HepG2 (cell line): ENCODE measurements around the gene SRP68. TPM values are rescaled to one million over a fixed set of nuclear protein-coding genes. Genes with fewer than 3 reads are reported as not detected.

Experiments used
- ATAD3A ChIP-seq: sonication (generic); formaldehyde crosslinking; IDR thresholded peaks from 2 replicates; pipeline ENCODE4 v1.4.0; 2020; ENCODE audit warnings: missing genetic modification reagents
- ATF6 ChIP-seq: sonication (generic); formaldehyde crosslinking; conservative IDR thresholded peaks from 2 replicates; pipeline ENCODE4 v1.4.0; 2020; ENCODE audit warnings: missing genetic modification reagents
- BCL3 ChIP-seq: sonication (generic); formaldehyde crosslinking; IDR thresholded peaks from 2 replicates; pipeline ENCODE4 v1.5.1; 2020; ENCODE audit warnings: mild to moderate bottlenecking, missing genetic modification reagents, moderate library complexity
- ELF4 ChIP-seq: sonication (generic); formaldehyde crosslinking; IDR thresholded peaks from 2 replicates; pipeline ENCODE4 v1.5.0; 2020; ENCODE audit warnings: missing genetic modification reagents, mild to moderate bottlenecking, moderate library complexity, borderline replicate concordance
- PAX8 ChIP-seq: sonication (generic); formaldehyde crosslinking; IDR thresholded peaks from 2 replicates; pipeline ENCODE4 v1.8.0; 2022; ENCODE audit warnings: mild to moderate bottlenecking, missing genetic modification reagents, borderline replicate concordance
- PHB2 ChIP-seq: fragments of 450-650 bp; IDR thresholded peaks from 2 replicates; pipeline ENCODE4 v1.6.1; 2018; ENCODE audit not compliant: partially characterized antibody
- PHF8 ChIP-seq: sonication (generic); formaldehyde crosslinking; IDR thresholded peaks from 2 replicates; pipeline ENCODE4 v1.5.0; 2020; ENCODE audit warnings: missing genetic modification reagents
- REPIN1 ChIP-seq: sonication (generic); formaldehyde crosslinking; IDR thresholded peaks from 2 replicates; pipeline ENCODE4 v1.8.0; 2022; ENCODE audit warnings: missing genetic modification reagents, low read depth, mild to moderate bottlenecking, borderline replicate concordance
- REXO4 ChIP-seq: sonication (generic); formaldehyde crosslinking; IDR thresholded peaks from 2 replicates; pipeline ENCODE4 v1.8.0; 2022; ENCODE audit warnings: missing genetic modification reagents, mild to moderate bottlenecking, borderline replicate concordance
- RNF2 ChIP-seq: fragments of 450-650 bp; conservative IDR thresholded peaks from 2 replicates; pipeline ENCODE4 v1.6.1; 2016; ENCODE audit warnings: low read depth
- SMYD3 ChIP-seq: sonication (generic); formaldehyde crosslinking; IDR thresholded peaks from 2 replicates; pipeline ENCODE4 v1.8.1; 2023; ENCODE audit warnings: mild to moderate bottlenecking, missing genetic modification reagents
- TRAFD1 ChIP-seq: sonication (generic); formaldehyde crosslinking; IDR thresholded peaks from 2 replicates; pipeline ENCODE4 v1.5.1; 2020; ENCODE audit warnings: missing genetic modification reagents, mild to moderate bottlenecking, borderline replicate concordance
- WIZ ChIP-seq: sonication (generic); formaldehyde crosslinking; IDR thresholded peaks from 2 replicates; pipeline ENCODE4 v1.5.1; 2020; ENCODE audit warnings: mild to moderate bottlenecking, missing genetic modification reagents
- ZEB1 ChIP-seq: IDR thresholded peaks from 2 replicates; pipeline ENCODE4 v1.6.1; 2012; ENCODE audit warnings: mild to moderate bottlenecking, low read depth, inconsistent platforms; ENCODE audit not compliant: insufficient replicate concordance
- ZFP36L1 ChIP-seq: sonication (generic); formaldehyde crosslinking; IDR thresholded peaks from 2 replicates; pipeline ENCODE4 v1.8.0; 2022; ENCODE audit warnings: mild to moderate bottlenecking, missing genetic modification reagents, moderate library complexity
- ZMYM3 ChIP-seq: sonication (generic); formaldehyde crosslinking; IDR thresholded peaks from 2 replicates; pipeline ENCODE4 v1.5.1; 2020; ENCODE audit warnings: mild to moderate bottlenecking, missing genetic modification reagents
- ZNF121 ChIP-seq: sonication (generic); formaldehyde crosslinking; IDR thresholded peaks from 2 replicates; pipeline ENCODE4 v1.5.0; 2020; ENCODE audit warnings: mild to moderate bottlenecking, missing genetic modification reagents
- ZNF160 ChIP-seq: sonication (generic); formaldehyde crosslinking; IDR thresholded peaks from 2 replicates; pipeline ENCODE4 v1.8.0; 2022; ENCODE audit warnings: mild to moderate bottlenecking, inconsistent platforms, missing genetic modification reagents
- ZNF280D ChIP-seq: sonication (generic); formaldehyde crosslinking; IDR thresholded peaks from 2 replicates; pipeline ENCODE4 v1.5.1; 2020; ENCODE audit warnings: mild to moderate bottlenecking, missing genetic modification reagents
- ZNF451 ChIP-seq: sonication (generic); formaldehyde crosslinking; IDR thresholded peaks from 2 replicates; pipeline ENCODE4 v1.5.0; 2020; ENCODE audit warnings: mild to moderate bottlenecking, missing genetic modification reagents
- ZNF567 ChIP-seq: sonication (generic); formaldehyde crosslinking; IDR thresholded peaks from 2 replicates; pipeline ENCODE4 v1.8.1; 2023; ENCODE audit warnings: mild to moderate bottlenecking, missing genetic modification reagents, borderline replicate concordance
- ZNF768 ChIP-seq: sonication (generic); formaldehyde crosslinking; IDR thresholded peaks from 2 replicates; pipeline ENCODE4 v1.4.0; 2020; ENCODE audit warnings: missing genetic modification reagents
- polyA plus RNA-seq, 8 experiments: library from polyadenylated mRNA; depleted of rRNA in 3 of 8; stranded (reverse) in 7 of 8; unstranded in 1 of 8; fragments of >200 nt; fragmentation: Illumina TruSeq in 4 of 8; extraction: Trizol in 4 of 8; gene quantifications; 2 replicates each; pipeline versions ENCODE4 v1.2.1 to v1.2.3, GENCODE V29; 2011 to 2016; ENCODE audit warnings: low read depth in 4 of 8, missing spikeins in 1 of 8, mixed read lengths in 1 of 8; ENCODE audit not compliant: insufficient read depth in 1 of 8
- total RNA-seq, 5 experiments: library from RNA; depleted of rRNA; stranded (reverse); fragments of >200 nt; fragmentation: Illumina TruSeq; extraction: Trizol; gene quantifications; 2 replicates each; pipeline ENCODE4 v1.2.3, GENCODE V29; 2016; ENCODE audit warnings: low read depth in 1 of 5

The SRP68 gene
- total and polyA plus RNA-seq, 2 of the 13 experiments (the other 11 are each of a cell fraction or from before 2014, with no cell fraction given): 39.8 to 74.3 TPM

GRCh38 chr17:76000016-76000754 lies 72.1 kb downstream of the SRP68 start (continued):
- TF ChIP-seq ZNF280D (CRISPR knock-in tag) (peak; percentile 77; the same call in 1 of the 2 replicates), BCL3 (peak; percentile 79), WIZ (CRISPR knock-in tag) (0 out of 2 replicates have a peak, but pooled peaks have one; percentile 19), ZNF567 (CRISPR knock-in tag) (no peak), REXO4 (CRISPR knock-in tag) (no peak), ZNF768 (CRISPR knock-in tag) (peak; percentile 17; the same call in 1 of the 2 replicates), ZFP36L1 (0 out of 2 replicates have a peak, but pooled peaks have one; percentile 28), ZNF451 (CRISPR knock-in tag) (peak; percentile 64; the same call in 1 of the 2 replicates), RNF2 (0 out of 2 replicates have a peak, but pooled peaks have one; percentile 13), SMYD3 (CRISPR knock-in tag) (0 out of 2 replicates have a peak, but pooled peaks have one; percentile 43), ATAD3A (CRISPR knock-in tag) (no peak), PHF8 (CRISPR knock-in tag) (no peak), ZNF160 (no peak), ZNF121 (CRISPR knock-in tag) (no peak), ZMYM3 (CRISPR knock-in tag) (peak; percentile 73), TRAFD1 (CRISPR knock-in tag) (0 out of 2 replicates have a peak, but pooled peaks have one; percentile 25), ATF6 (CRISPR knock-in tag) (no peak), PAX8 (0 out of 2 replicates have a peak, but pooled peaks have one; percentile 25), PHB2 (no peak), ELF4 (CRISPR knock-in tag) (no peak), ZEB1 (no peak), REPIN1 (CRISPR knock-in tag) (no peak)
